ENCODE measurements around the gene ZNF148.

DNA sequence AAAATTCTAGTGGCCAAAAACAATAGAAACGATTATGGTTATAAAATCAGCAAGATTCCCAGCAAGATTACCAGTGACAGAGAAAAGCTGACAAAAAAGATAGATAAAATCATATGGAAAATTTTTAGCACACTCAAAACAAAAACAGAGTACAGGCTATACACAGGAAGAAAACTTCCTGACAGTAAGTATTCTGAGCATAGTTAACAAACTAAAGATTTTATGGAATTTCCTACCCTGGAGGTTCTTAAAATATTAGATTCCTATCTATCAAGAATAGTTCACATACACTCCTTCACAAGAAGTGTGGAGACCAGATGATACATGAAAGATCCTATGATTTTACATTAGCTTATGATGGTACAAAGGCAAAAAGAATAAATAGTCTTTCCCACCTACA lies 50.8 kb downstream of the ZNF148 start:
- TF ChIP-seq, protein P1, sequence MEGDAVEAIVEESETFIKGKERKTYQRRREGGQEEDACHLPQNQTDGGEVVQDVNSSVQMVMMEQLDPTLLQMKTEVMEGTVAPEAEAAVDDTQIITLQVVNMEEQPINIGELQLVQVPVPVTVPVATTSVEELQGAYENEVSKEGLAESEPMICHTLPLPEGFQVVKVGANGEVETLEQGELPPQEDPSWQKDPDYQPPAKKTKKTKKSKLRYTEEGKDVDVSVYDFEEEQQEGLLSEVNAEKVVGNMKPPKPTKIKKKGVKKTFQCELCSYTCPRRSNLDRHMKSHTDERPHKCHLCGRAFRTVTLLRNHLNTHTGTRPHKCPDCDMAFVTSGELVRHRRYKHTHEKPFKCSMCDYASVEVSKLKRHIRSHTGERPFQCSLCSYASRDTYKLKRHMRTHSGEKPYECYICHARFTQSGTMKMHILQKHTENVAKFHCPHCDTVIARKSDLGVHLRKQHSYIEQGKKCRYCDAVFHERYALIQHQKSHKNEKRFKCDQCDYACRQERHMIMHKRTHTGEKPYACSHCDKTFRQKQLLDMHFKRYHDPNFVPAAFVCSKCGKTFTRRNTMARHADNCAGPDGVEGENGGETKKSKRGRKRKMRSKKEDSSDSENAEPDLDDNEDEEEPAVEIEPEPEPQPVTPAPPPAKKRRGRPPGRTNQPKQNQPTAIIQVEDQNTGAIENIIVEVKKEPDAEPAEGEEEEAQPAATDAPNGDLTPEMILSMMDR (IDR thresholded peaks at IDR 0.05) = no peak
- no peak for TF ChIP-seq POLR2AphosphoS5 (IDR thresholded peaks at IDR 0.05)

All from sigmoid colon (tissue), 4 donors.